WTC11 (cell line): ENCODE data around the gene FAM89A.

Experiments
- NFE2L1 ChIP-seq: sonication (generic); formaldehyde crosslinking; IDR thresholded peaks from 2 replicates; pipeline ENCODE4 v1.8.1; 2023; ENCODE audit warnings: missing genetic modification reagents
- NFYB ChIP-seq: sonication (generic); formaldehyde crosslinking; conservative IDR thresholded peaks from 2 replicates; pipeline ENCODE4 v1.8.0; 2022; ENCODE audit warnings: low read depth, missing genetic modification reagents
- SP1 ChIP-seq: sonication (generic); formaldehyde crosslinking; conservative IDR thresholded peaks from 2 replicates; pipeline ENCODE4 v1.8.1; 2022; ENCODE audit warnings: missing genetic modification reagents
- TF ChIP-seq, protein P1 (sequence below): fragments of 200-600 bp; IDR thresholded peaks from 2 replicates; pipeline ENCODE4 v1.8.0; 2022; ENCODE audit warnings: antibody characterized with exemption
- TF ChIP-seq, protein P2 (sequence below): sonication (generic); formaldehyde crosslinking; conservative IDR thresholded peaks from 2 replicates; pipeline ENCODE4 v1.8.1; 2022; ENCODE audit warnings: mild to moderate bottlenecking, missing genetic modification reagents
- TF ChIP-seq, protein P3 (sequence below): sonication (generic); formaldehyde crosslinking; IDR thresholded peaks from 2 replicates; pipeline ENCODE4 v1.8.0; 2023; ENCODE audit warnings: missing genetic modification reagents, mild to moderate bottlenecking, borderline replicate concordance
- TF ChIP-seq, protein P4 (sequence below): sonication (generic); formaldehyde crosslinking; IDR thresholded peaks from 2 replicates; pipeline ENCODE4 v1.8.1; 2022; ENCODE audit warnings: low read depth, mild to moderate bottlenecking, moderate library complexity, missing genetic modification reagents, borderline replicate concordance

DNA sequence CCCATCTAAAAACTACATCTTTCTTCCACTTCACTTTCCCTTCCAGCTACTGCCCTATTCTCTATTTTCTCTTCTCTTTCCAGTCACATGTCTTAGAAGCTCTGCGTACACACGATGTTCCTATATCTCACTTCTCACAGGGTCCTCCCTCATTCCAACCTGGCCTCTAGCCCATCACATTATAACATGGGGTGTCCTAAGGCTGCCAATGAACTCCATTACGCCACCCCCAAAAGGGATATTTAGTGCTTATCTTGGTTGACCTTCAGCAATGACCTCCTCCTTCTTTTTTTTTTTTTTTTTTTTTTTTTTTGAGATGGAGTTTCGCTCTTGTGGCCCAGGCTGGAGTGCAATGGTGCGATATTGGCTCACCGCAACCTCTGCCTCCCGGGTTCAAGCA lies 38.2 kb upstream of the FAM89A start:
- TF ChIP-seq NFE2L1 (CRISPR knock-in tag), result no peak
- TF ChIP-seq, protein P1, sequence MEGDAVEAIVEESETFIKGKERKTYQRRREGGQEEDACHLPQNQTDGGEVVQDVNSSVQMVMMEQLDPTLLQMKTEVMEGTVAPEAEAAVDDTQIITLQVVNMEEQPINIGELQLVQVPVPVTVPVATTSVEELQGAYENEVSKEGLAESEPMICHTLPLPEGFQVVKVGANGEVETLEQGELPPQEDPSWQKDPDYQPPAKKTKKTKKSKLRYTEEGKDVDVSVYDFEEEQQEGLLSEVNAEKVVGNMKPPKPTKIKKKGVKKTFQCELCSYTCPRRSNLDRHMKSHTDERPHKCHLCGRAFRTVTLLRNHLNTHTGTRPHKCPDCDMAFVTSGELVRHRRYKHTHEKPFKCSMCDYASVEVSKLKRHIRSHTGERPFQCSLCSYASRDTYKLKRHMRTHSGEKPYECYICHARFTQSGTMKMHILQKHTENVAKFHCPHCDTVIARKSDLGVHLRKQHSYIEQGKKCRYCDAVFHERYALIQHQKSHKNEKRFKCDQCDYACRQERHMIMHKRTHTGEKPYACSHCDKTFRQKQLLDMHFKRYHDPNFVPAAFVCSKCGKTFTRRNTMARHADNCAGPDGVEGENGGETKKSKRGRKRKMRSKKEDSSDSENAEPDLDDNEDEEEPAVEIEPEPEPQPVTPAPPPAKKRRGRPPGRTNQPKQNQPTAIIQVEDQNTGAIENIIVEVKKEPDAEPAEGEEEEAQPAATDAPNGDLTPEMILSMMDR, result no peak
- TF ChIP-seq, protein P2, sequence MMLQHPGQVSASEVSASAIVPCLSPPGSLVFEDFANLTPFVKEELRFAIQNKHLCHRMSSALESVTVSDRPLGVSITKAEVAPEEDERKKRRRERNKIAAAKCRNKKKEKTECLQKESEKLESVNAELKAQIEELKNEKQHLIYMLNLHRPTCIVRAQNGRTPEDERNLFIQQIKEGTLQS, result no peak
- TF ChIP-seq, protein P3, sequence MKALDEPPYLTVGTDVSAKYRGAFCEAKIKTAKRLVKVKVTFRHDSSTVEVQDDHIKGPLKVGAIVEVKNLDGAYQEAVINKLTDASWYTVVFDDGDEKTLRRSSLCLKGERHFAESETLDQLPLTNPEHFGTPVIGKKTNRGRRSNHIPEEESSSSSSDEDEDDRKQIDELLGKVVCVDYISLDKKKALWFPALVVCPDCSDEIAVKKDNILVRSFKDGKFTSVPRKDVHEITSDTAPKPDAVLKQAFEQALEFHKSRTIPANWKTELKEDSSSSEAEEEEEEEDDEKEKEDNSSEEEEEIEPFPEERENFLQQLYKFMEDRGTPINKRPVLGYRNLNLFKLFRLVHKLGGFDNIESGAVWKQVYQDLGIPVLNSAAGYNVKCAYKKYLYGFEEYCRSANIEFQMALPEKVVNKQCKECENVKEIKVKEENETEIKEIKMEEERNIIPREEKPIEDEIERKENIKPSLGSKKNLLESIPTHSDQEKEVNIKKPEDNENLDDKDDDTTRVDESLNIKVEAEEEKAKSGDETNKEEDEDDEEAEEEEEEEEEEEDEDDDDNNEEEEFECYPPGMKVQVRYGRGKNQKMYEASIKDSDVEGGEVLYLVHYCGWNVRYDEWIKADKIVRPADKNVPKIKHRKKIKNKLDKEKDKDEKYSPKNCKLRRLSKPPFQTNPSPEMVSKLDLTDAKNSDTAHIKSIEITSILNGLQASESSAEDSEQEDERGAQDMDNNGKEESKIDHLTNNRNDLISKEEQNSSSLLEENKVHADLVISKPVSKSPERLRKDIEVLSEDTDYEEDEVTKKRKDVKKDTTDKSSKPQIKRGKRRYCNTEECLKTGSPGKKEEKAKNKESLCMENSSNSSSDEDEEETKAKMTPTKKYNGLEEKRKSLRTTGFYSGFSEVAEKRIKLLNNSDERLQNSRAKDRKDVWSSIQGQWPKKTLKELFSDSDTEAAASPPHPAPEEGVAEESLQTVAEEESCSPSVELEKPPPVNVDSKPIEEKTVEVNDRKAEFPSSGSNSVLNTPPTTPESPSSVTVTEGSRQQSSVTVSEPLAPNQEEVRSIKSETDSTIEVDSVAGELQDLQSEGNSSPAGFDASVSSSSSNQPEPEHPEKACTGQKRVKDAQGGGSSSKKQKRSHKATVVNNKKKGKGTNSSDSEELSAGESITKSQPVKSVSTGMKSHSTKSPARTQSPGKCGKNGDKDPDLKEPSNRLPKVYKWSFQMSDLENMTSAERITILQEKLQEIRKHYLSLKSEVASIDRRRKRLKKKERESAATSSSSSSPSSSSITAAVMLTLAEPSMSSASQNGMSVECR (CRISPR knock-in tag), result no peak
- no peak for TF ChIP-seq SP1
- no peak for TF ChIP-seq NFYB (CRISPR knock-in tag)
- TF ChIP-seq, protein P4, sequence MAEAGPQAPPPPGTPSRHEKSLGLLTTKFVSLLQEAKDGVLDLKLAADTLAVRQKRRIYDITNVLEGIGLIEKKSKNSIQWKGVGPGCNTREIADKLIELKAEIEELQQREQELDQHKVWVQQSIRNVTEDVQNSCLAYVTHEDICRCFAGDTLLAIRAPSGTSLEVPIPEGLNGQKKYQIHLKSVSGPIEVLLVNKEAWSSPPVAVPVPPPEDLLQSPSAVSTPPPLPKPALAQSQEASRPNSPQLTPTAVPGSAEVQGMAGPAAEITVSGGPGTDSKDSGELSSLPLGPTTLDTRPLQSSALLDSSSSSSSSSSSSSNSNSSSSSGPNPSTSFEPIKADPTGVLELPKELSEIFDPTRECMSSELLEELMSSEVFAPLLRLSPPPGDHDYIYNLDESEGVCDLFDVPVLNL (CRISPR knock-in tag), result no peak
